Activated T-helper 1 cell treated with anti-CD3 and anti-CD28 coated beads, Interleukin-12 subunit alpha, Interleukin-12 subunit beta, Interleukin-2, Interleukin-4 antibody, amounts not matched to agents 30 ng/mL and 10 ng/mL and 1 ng/mL, durations not matched to agents 14 hours and 24 hours and 36 hours (primary cell): ENCODE results near the gene CABLES2. TPM values are rescaled to one million over a fixed set of nuclear protein-coding genes. Genes with fewer than 3 reads are reported as not detected.

Source experiments
- DNase-seq: peaks from one replicate; pipeline ENCODE4 v3.0.0; 2021; ENCODE audit warnings: low spot score
- H3K27ac Mint-ChIP-seq: one replicate; pipeline ENCODE4 v1.8.0; 2021; ENCODE audit warnings: mild to moderate bottlenecking, mixed read lengths
- H3K27me3 Mint-ChIP-seq: one replicate; pipeline ENCODE4 v1.8.0; 2022; ENCODE audit warnings: mild to moderate bottlenecking, moderate library complexity, mixed read lengths; ENCODE audit not compliant: insufficient read depth
- H3K36me3 Mint-ChIP-seq: one replicate; pipeline ENCODE4 v1.8.0; 2021; ENCODE audit warnings: low read depth, mixed read lengths
- H3K4me1 Mint-ChIP-seq: one replicate; pipeline ENCODE4 v1.8.0; 2021; ENCODE audit warnings: low read depth, mixed read lengths
- H3K4me3 Mint-ChIP-seq: one replicate; pipeline ENCODE4 v1.8.0; 2021; ENCODE audit warnings: mild to moderate bottlenecking, moderate library complexity, mixed read lengths
- H3K9me3 Mint-ChIP-seq: one replicate; pipeline ENCODE4 v1.8.0; 2021; ENCODE audit warnings: mixed read lengths
- intact Hi-C: fragments of 100-400 bp; cut with micrococcal nuclease; formaldehyde crosslinking; loops from one replicate; pipeline ENCODE4 v1.15.1; 2024
- total RNA-seq: library from RNA; stranded (reverse); gene quantifications from 2 replicates; pipeline ENCODE4 v1.2.3, GENCODE V29; 2022

The CABLES2 gene
- total RNA-seq, 1 donor from 2014 or later, result 12.9 TPM

DNA sequence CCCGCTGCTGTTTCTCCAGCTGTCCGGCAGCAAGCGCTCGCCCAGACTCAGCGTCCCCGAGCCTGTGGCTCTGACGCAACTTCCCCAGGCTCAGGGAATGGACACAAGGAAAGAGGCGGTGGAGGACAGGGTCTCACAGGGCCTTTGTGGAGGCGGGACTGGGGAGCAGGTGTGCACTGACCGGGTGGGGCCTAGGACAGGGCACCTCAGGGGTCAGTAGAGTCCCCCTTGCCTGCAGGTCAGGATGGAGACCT lies 60.0 kb downstream of the CABLES2 start:
- peaks cover 2% of the 10 kb centered on the region for H3K27me3 Mint-ChIP-seq
- H3K4me3 Mint-ChIP-seq, result no peak overlapping the region
- H3K36me3 Mint-ChIP-seq, result peaks cover 3% of the 10 kb centered on the region
- peaks cover 13% of the 10 kb centered on the region for H3K9me3 Mint-ChIP-seq
- intact Hi-C loops, result no loop called here
- H3K27ac Mint-ChIP-seq, result no peak overlapping the region
- no peak for DNase-seq
- H3K4me1 Mint-ChIP-seq, result no peaks in the 10 kb centered on the region

DNA sequence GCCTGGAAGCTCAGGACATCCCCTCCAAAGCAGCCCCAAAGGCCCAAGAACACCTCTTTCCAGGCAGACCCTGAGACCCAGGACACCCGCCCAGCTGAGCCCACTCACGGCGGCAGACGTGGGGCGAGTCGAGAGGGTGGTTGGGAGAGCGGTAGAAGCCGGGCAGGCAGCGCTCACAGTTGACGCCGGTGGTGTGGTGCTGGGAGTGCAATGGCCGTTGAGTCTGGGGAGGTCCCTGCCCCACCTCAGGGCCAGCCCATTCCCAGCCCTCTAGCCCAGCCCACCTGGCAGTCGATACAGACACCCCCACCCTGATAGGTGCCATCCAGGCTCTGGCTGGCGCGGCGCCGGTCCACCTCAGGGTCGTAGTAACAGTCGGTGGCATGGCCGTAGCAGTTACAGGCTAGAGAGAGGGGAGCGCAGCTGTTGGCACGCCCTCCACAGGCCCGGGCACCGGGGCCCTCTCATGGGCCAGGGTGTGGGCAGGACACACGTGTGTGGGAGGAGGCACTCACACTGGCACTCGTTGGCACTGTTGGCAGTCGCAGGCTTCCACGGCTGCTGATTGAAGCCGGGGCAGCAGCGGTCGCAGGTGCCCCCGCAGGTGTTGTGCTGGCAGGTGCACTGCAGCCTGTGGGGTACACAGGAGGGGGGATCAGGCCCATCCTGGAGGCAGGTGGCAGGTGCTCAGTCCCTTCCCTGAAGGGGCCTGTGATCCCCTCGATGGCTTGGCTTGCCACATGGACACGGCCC lies 60.5 kb downstream of the CABLES2 start:
- DNase-seq, result no peak
- Mint-ChIP-seq H3K9me3 (peaks cover 13% of the 10 kb centered on the region), H3K36me3 (peaks cover 3% of the 10 kb centered on the region), H3K4me1 (no peaks in the 10 kb centered on the region), H3K27me3 (peaks cover 2% of the 10 kb centered on the region), H3K27ac (no peak overlapping the region), H3K4me3 (no peak overlapping the region)
- intact Hi-C loops, result no loop called here

DNA sequence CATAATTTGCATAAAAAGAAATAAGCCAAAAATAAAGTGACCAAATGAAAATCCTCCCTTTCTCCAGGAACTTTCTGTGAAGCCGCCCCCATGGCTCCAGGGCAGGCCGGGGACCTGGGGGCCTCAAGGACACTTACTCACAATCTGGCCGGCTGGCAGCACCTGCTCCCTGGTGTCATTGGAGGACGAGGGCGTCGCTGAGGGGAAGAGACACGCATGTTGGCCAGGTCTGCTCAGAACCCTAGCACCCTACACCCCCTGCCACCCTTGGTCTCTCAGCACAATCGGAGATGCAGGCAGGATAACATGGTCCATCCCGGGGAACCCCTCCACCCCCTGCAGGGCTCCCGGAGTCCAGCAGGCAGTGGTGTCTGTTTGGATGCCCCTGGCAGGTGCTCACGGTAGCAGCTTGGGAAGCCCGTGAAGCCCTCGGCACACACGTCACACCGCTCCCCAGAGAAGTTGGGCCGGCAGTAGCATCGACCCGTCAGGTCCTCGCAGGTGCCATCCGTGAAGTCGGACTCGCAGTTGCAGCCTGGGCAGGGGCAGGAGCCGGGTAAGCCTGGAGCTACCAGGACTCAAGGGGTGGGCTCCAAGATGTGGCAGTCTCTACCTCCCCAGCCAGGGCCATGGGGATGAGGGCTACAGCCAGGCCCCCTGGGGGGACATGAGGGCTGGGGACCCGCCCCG lies 61.3 kb downstream of the CABLES2 start:
- peaks cover 13% of the 10 kb centered on the region for H3K9me3 Mint-ChIP-seq
- no peak for DNase-seq
- no peak overlapping the region for H3K27ac Mint-ChIP-seq
- intact Hi-C loops, result no loop called here
- no peaks in the 10 kb centered on the region for H3K4me1 Mint-ChIP-seq
- peaks cover 3% of the 10 kb centered on the region for H3K36me3 Mint-ChIP-seq
- H3K27me3 Mint-ChIP-seq, result peaks cover 2% of the 10 kb centered on the region
- H3K4me3 Mint-ChIP-seq, result no peak overlapping the region

DNA sequence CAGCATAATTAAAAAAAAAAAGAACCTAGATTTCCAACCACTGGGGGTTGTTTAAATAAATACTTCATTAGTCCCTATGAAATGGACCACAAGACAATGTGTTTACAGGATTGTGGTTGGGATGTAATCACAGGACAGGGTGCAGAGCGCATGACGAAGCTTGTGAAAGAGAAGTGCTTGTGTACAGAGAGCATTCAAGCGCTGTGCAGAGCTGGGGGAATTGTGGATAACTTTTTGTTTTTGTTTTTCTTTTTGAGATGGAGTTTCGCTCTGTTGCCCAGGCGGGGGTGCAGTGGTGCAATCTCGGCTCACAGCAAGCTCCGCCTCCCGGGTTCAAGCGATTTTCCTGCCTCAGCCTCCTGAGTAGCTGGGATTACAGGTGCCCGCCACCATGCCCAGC lies 62.3 kb downstream of the CABLES2 start:
- H3K27me3 Mint-ChIP-seq, result peaks cover 2% of the 10 kb centered on the region
- peaks cover 3% of the 10 kb centered on the region for H3K36me3 Mint-ChIP-seq
- no peak overlapping the region for H3K4me3 Mint-ChIP-seq
- no peak overlapping the region for H3K27ac Mint-ChIP-seq
- intact Hi-C loops, result no loop called here
- H3K9me3 Mint-ChIP-seq, result peaks cover 13% of the 10 kb centered on the region
- H3K4me1 Mint-ChIP-seq, result no peaks in the 10 kb centered on the region
- no peak for DNase-seq

DNA sequence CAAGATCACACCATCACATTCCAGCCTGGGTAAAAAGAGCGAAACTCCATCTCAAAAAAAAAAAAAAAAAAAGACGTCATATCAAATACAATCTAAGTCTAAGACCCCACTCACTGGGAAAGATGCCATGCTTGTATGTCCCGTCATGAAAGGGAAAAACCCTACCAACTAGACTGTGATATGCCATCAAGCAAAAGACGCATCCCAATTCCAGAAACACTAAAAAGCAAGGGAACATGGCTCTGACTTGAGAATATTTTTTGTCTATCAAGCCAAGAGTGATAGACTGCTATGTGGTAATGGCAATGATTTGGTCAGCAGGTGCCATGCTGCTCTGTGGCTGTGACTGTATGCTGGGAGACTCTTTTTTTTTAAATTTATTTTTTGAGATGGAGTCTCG lies 63.0 kb downstream of the CABLES2 start:
- Mint-ChIP-seq H3K27ac (no peak overlapping the region), H3K27me3 (no peaks in the 10 kb centered on the region), H3K4me3 (no peak overlapping the region), H3K4me1 (no peaks in the 10 kb centered on the region), H3K9me3 (peaks cover 9% of the 10 kb centered on the region), H3K36me3 (peaks cover 3% of the 10 kb centered on the region)
- no peak for DNase-seq
- intact Hi-C loops, result no loop called here

DNA sequence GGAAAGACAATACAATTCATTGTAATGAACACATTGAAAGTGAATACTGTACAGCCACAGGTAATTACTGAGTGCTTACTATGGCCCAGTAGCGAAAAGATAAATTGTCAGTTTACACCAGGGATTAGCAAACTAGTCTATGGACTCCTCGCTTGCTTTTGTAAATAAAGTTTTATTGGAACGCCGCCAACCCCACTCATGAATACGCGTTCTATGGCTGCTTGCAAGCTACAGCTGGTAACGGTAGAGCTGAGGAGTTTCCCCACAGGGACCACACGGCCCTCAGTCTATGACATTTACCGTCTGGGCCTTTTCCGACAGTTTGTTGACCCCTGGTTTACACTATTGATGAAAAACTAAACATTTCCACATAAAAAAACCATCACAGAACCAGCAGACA lies 64.2 kb downstream of the CABLES2 start:
- H3K27me3 Mint-ChIP-seq, result no peaks in the 10 kb centered on the region
- DNase-seq, result no peak
- no peak overlapping the region for H3K27ac Mint-ChIP-seq
- no peak overlapping the region for H3K4me3 Mint-ChIP-seq
- no peaks in the 10 kb centered on the region for H3K36me3 Mint-ChIP-seq
- intact Hi-C loops, result no loop called here
- H3K4me1 Mint-ChIP-seq, result no peaks in the 10 kb centered on the region
- H3K9me3 Mint-ChIP-seq, result peaks cover 1% of the 10 kb centered on the region

DNA sequence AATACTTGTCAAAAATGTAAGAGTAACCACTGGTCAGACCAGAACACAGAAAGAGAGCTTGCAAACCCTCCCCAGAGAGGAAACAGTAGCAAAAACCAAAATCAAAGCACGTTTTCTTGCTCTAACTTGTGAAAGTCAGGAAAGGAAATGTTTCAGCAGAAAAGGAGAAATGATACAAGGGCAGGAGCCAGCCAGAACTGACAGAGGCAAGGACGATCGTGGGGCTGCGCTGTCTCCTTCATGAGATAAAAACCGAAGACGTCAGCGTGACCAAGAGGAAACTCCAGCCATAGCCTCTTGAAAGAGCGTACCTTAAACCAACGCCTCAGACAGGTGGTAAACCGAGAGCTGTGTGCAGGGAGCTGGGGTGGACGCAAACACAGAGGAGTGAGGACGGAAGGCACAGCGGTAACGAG lies 67.4 kb downstream of the CABLES2 start:
- Mint-ChIP-seq H3K4me1 (no peaks in the 10 kb centered on the region), H3K4me3 (no peak overlapping the region), H3K27ac (no peak overlapping the region), H3K9me3 (no peaks in the 10 kb centered on the region), H3K36me3 (no peaks in the 10 kb centered on the region), H3K27me3 (no peaks in the 10 kb centered on the region)
- intact Hi-C loops, result no loop called here
- DNase-seq, result no peak

Other genes with a start within 250 kb of the CABLES2 start
- 45.4 and 46.3 TPM in 2 replicates for gene MTG2, start 224.3 kb downstream of the CABLES2 start, total RNA-seq
- not detected in 2 replicates for gene HRH3, start 187.0 kb downstream of the CABLES2 start, total RNA-seq
- gene OSBPL2, start 168.8 kb downstream of the CABLES2 start, total RNA-seq, result 27.0 and 31.6 TPM in 2 replicates
- 181 and 188 TPM in 2 replicates for gene ADRM1, start 104.3 kb downstream of the CABLES2 start, total RNA-seq
- 0.83 and 1.2 TPM in 2 replicates for gene LAMA5, start 40.0 kb downstream of the CABLES2 start, total RNA-seq
- gene RPS21, start 20.2 kb downstream of the CABLES2 start, total RNA-seq, result 1,907 and 1,920 TPM in 2 replicates
- gene RBBP8NL, start 20.3 kb upstream of the CABLES2 start, total RNA-seq, result not detected in 2 replicates
- not detected in 2 replicates for gene GATA5, start 68.7 kb upstream of the CABLES2 start, total RNA-seq
- 47.6 and 49.8 TPM in 2 replicates for gene SLCO4A1, start 235.2 kb upstream of the CABLES2 start, total RNA-seq